Measurements from ENCODE around the gene HPCAL1.
A peak's percentile ranks its signal among the peaks of the same experiment; 100 is the strongest.

GRCh38 chr2:10303181-10303693 is 533 bp downstream of the HPCAL1 start:
- TF ChIP-seq POLR2A (IDR thresholded peaks at IDR 0.05) (no peak), CTCF (IDR thresholded peaks at IDR 0.05) (peak in 1 of 7 experiments; percentile 9)

Data from body of pancreas (tissue), 4 donors.